RWPE2 (cell line): ENCODE data around the gene BCL11B.

Experiments
- ATAC-seq: fragments of 200-7000 bp; cut with Tn5 transposase; 3 replicates; pipeline ENCODE4 v1.9.1; 2021; ENCODE audit warnings: low read depth
- DNase-seq: peaks from one replicate; pipeline ENCODE4 v3.0.0-alpha.2; 2020; ENCODE audit warnings: low spot score
- H3K27ac ChIP-seq: fragments of 450-650 bp; 2 replicates; pipeline ENCODE4 v1.5.1; 2017; ENCODE audit warnings: mild to moderate bottlenecking; ENCODE audit not compliant: poor library complexity, severe bottlenecking
- H3K27me3 ChIP-seq: fragments of 250-450 bp; sonication (Bioruptor Pico); 2 replicates; pipeline ENCODE4 v1.5.1; 2021; ENCODE audit warnings: mild to moderate bottlenecking, moderate library complexity; ENCODE audit not compliant: insufficient read depth, poor library complexity, severe bottlenecking
- H3K36me3 ChIP-seq: fragments of 250-450 bp; sonication (Bioruptor Pico); 2 replicates; pipeline ENCODE4 v1.5.1; 2020; ENCODE audit warnings: low read depth, mild to moderate bottlenecking, moderate library complexity
- H3K4me1 ChIP-seq: fragments of 250-450 bp; sonication (Bioruptor Pico); 2 replicates; pipeline ENCODE4 v1.5.1; 2021; ENCODE audit warnings: mild to moderate bottlenecking, moderate library complexity; ENCODE audit not compliant: insufficient read depth, poor library complexity, severe bottlenecking
- H3K4me3 ChIP-seq: fragments of 250-450 bp; sonication (Bioruptor Pico); 2 replicates; pipeline ENCODE4 v1.5.1; 2021; ENCODE audit warnings: mild to moderate bottlenecking, moderate library complexity; ENCODE audit not compliant: severe bottlenecking
- H3K9me3 ChIP-seq: fragments of 250-450 bp; sonication (Bioruptor Pico); 2 replicates; pipeline ENCODE4 v1.5.1; 2021; ENCODE audit warnings: mild to moderate bottlenecking, moderate library complexity; ENCODE audit not compliant: severe bottlenecking
- CTCF ChIP-seq: fragments of 450-650 bp; IDR thresholded peaks from one replicate; pipeline ENCODE4 v1.5.1; 2017; ENCODE audit warnings: mild to moderate bottlenecking, moderate library complexity; ENCODE audit not compliant: poor library complexity, severe bottlenecking

Gene BCL11B

GRCh38 chr14:99281396-99281795, 9.4 kb upstream of the BCL11B start:
- ATAC-seq (no peak), DNase-seq (no peak)
- no peak for TF ChIP-seq CTCF
- Histone ChIP-seq H3K27me3 (peaks cover 23% of the 10 kb centered on the region), H3K4me1 (no peaks in the 10 kb centered on the region), H3K27ac (no peak overlapping the region), H3K36me3 (no peaks in the 10 kb centered on the region), H3K4me3 (no peak overlapping the region), H3K9me3 (no peaks in the 10 kb centered on the region)

GRCh38 chr14:99280852-99281251, 8.9 kb upstream of the BCL11B start:
- no peak for DNase-seq
- Histone ChIP-seq H3K36me3 (no peaks in the 10 kb centered on the region), H3K27ac (no peak overlapping the region), H3K9me3 (no peaks in the 10 kb centered on the region), H3K4me3 (no peak overlapping the region), H3K4me1 (no peaks in the 10 kb centered on the region), H3K27me3 (peaks cover 28% of the 10 kb centered on the region)
- ATAC-seq = no peak
- no peak for TF ChIP-seq CTCF

- DNase-seq = no peak
- no peak for ATAC-seq
- no peak overlapping the region for H3K4me3 ChIP-seq
- H3K36me3 ChIP-seq = no peaks in the 10 kb centered on the region
- peaks cover 32% of the 10 kb centered on the region for H3K27me3 ChIP-seq
- no peak overlapping the region for H3K27ac ChIP-seq
- no peaks in the 10 kb centered on the region for H3K9me3 ChIP-seq
- H3K4me1 ChIP-seq = no peaks in the 10 kb centered on the region
- no peak for TF ChIP-seq CTCF
These were observed 8.2 kb upstream of the BCL11B start for GRCh38 chr14:99280066-99280731.

GRCh38 chr14:99278836-99279235, 6.8 kb upstream of the BCL11B start:
- ATAC-seq = no peak
- TF ChIP-seq CTCF = no peak
- H3K9me3 ChIP-seq = no peaks in the 10 kb centered on the region
- DNase-seq = no peak
- H3K4me1 ChIP-seq = no peaks in the 10 kb centered on the region
- no peak overlapping the region for H3K4me3 ChIP-seq
- H3K27me3 ChIP-seq = peaks cover 32% of the 10 kb centered on the region
- H3K36me3 ChIP-seq = no peaks in the 10 kb centered on the region
- H3K27ac ChIP-seq = no peak overlapping the region

GRCh38 chr14:99277530-99277929, 5.5 kb upstream of the BCL11B start:
- ATAC-seq (no peak), DNase-seq (no peak)
- Histone ChIP-seq H3K4me1 (peaks cover 7% of the 10 kb centered on the region), H3K4me3 (no peak overlapping the region), H3K9me3 (no peaks in the 10 kb centered on the region), H3K36me3 (no peaks in the 10 kb centered on the region), H3K27me3 (peaks cover 32% of the 10 kb centered on the region), H3K27ac (no peak overlapping the region)
- TF ChIP-seq CTCF = no peak
